Neural cell (in vitro differentiated cells): ENCODE measurements around the gene TNKS1BP1. TPM values are rescaled to one million over a fixed set of nuclear protein-coding genes. Genes with fewer than 3 reads are reported as not detected.

ENCODE experiments used
- H2AFZ ChIP-seq: fragments of 200-600, 300-800 bp; sonication (generic), shearing (Covaris generic); 2 replicates; pipeline ENCODE4 v1.6.0; 2014; ENCODE audit warnings: low read depth, mild to moderate bottlenecking, antibody characterized with exemption, low read length, moderate library complexity
- H3F3A ChIP-seq: fragments of 200-600 bp; shearing (Covaris generic); 2 replicates; pipeline ENCODE4 v1.6.1; 2016; ENCODE audit warnings: mild to moderate bottlenecking, moderate library complexity, mixed read lengths, antibody characterized with exemption, low read length; ENCODE audit not compliant: insufficient read depth, poor library complexity, severe bottlenecking
- H3K27ac ChIP-seq: fragments of 200-600, 300-800 bp; sonication (generic), shearing (Covaris generic); 2 replicates; pipeline ENCODE4 v1.5.1; 2014; ENCODE audit warnings: mild to moderate bottlenecking, low read length, moderate library complexity
- H3K27me3 ChIP-seq: fragments of 300-800, 200-600 bp; sonication (generic), shearing (Covaris generic); 2 replicates; pipeline ENCODE4 v1.6.0; 2014; ENCODE audit warnings: mild to moderate bottlenecking, low read depth, low read length, moderate library complexity; ENCODE audit not compliant: insufficient read depth
- H3K36me3 ChIP-seq: fragments of 300-800, 200-600 bp; sonication (generic), shearing (Covaris generic); 2 replicates; pipeline ENCODE4 v1.5.1; 2014; ENCODE audit warnings: mild to moderate bottlenecking, antibody characterized with exemption, low read length, moderate library complexity; ENCODE audit not compliant: insufficient read depth
- H3K4me2 ChIP-seq: fragments of 300-800, 200-600 bp; sonication (generic), shearing (Covaris generic); 2 replicates; pipeline ENCODE4 v1.6.0; 2014; ENCODE audit warnings: mild to moderate bottlenecking, low read length
- H3K4me3 ChIP-seq: fragments of 300-800, 200-600 bp; sonication (generic), shearing (Covaris generic); 2 replicates; pipeline ENCODE4 v1.5.1; 2014; ENCODE audit warnings: mild to moderate bottlenecking, low read length, moderate library complexity
- H3K79me2 ChIP-seq: fragments of 200-600 bp; shearing (Covaris generic); replicated peaks from 2 replicates; pipeline ENCODE4 v1.6.0; 2014; ENCODE audit warnings: mild to moderate bottlenecking, low read length, moderate library complexity; ENCODE audit not compliant: insufficient read depth
- H3K9ac ChIP-seq: fragments of 300-800, 200-600 bp; sonication (generic), shearing (Covaris generic); 2 replicates; pipeline ENCODE4 v1.6.1; 2016; ENCODE audit warnings: mild to moderate bottlenecking, low read length, mixed read lengths
- H3K9me2 ChIP-seq: fragments of 200-600 bp; shearing (Covaris generic); 2 replicates; pipeline ENCODE4 v1.6.1; 2016; ENCODE audit warnings: mild to moderate bottlenecking, low read length, mixed read lengths; ENCODE audit not compliant: insufficient read depth
- H3K9me3 ChIP-seq: fragments of 200-600, 300-800 bp; sonication (generic), shearing (Covaris generic); 2 replicates; pipeline ENCODE4 v1.6.1; 2016; ENCODE audit warnings: mild to moderate bottlenecking, mixed run types, low read length, moderate library complexity, mixed read lengths
- H4K20me1 ChIP-seq: fragments of 200-600 bp; shearing (Covaris generic); 2 replicates; pipeline ENCODE4 v1.6.1; 2016; ENCODE audit warnings: mild to moderate bottlenecking, mixed run types; ENCODE audit not compliant: insufficient read depth
- CTCF ChIP-seq: fragments of 450-650 bp; IDR thresholded peaks from 2 replicates; pipeline ENCODE4 v1.5.1; 2014; ENCODE audit warnings: antibody characterized with exemption, mild to moderate bottlenecking, moderate library complexity; ENCODE audit not compliant: poor library complexity, severe bottlenecking
- EP300 ChIP-seq: fragments of 450-650 bp; conservative IDR thresholded peaks from 2 replicates; pipeline ENCODE4 v1.6.1; 2014; ENCODE audit warnings: antibody characterized with exemption, mild to moderate bottlenecking, moderate library complexity; ENCODE audit not compliant: poor library complexity, severe bottlenecking
- EZH2 ChIP-seq: fragments of 200-600, 300-800 bp; shearing (Covaris generic), sonication (generic); IDR thresholded peaks from 2 replicates; pipeline ENCODE4 v1.6.1; 2014; ENCODE audit warnings: antibody characterized with exemption, low read length, borderline replicate concordance, mild to moderate bottlenecking; ENCODE audit not compliant: insufficient read depth, poor library complexity, severe bottlenecking
- MXI1 ChIP-seq: fragments of 450-650 bp; conservative IDR thresholded peaks from 2 replicates; pipeline ENCODE4 v1.6.1; 2014; ENCODE audit warnings: antibody characterized with exemption, mild to moderate bottlenecking; ENCODE audit not compliant: poor library complexity, severe bottlenecking
- POLR2AphosphoS5 ChIP-seq: IDR thresholded peaks from 2 replicates; pipeline ENCODE4 v1.6.1; 2012
- RAD21 ChIP-seq: fragments of 450-650 bp; conservative IDR thresholded peaks from 2 replicates; pipeline ENCODE4 v1.6.1; 2014; ENCODE audit warnings: antibody characterized with exemption, mild to moderate bottlenecking, moderate library complexity
- REST ChIP-seq: IDR thresholded peaks from 2 replicates; pipeline ENCODE4 v1.6.1; 2012; ENCODE audit warnings: borderline replicate concordance
- SMC3 ChIP-seq: fragments of 450-650 bp; conservative IDR thresholded peaks from 2 replicates; pipeline ENCODE4 v1.6.1; 2014; ENCODE audit warnings: antibody characterized with exemption, mild to moderate bottlenecking, moderate library complexity; ENCODE audit not compliant: poor library complexity
- TAF1 ChIP-seq: IDR thresholded peaks from 2 replicates; pipeline ENCODE4 v1.6.1; 2012; ENCODE audit warnings: low read depth
- polyA plus RNA-seq: library from polyadenylated mRNA; depleted of rRNA; stranded (reverse); fragments of >200 nt; gene quantifications from 2 replicates; pipeline ENCODE4 v1.2.3, GENCODE V29; 2014

TNKS1BP1 gene
- polyA plus RNA-seq, 1 donor from 2014 or later: 8.9 TPM

- TF ChIP-seq MXI1 (no peak), REST (no peak), EP300 (no peak), SMC3 (no peak), TAF1 (no peak), RAD21 (no peak), POLR2AphosphoS5 (no peak), EZH2 (no peak), CTCF (no peak)
- no peaks in the 10 kb centered on the region for H4K20me1 ChIP-seq
- no peaks in the 10 kb centered on the region for H3F3A ChIP-seq
- H3K79me2 ChIP-seq: no peaks in the 10 kb centered on the region
- no peaks in the 10 kb centered on the region for H3K27me3 ChIP-seq
- no peak overlapping the region for H3K9ac ChIP-seq
- no peaks in the 10 kb centered on the region for H3K36me3 ChIP-seq
- no peaks in the 10 kb centered on the region for H3K9me3 ChIP-seq
- H3K9me2 ChIP-seq: no peaks in the 10 kb centered on the region
- no peak overlapping the region for H2AFZ ChIP-seq
- no peak overlapping the region for H3K27ac ChIP-seq
- H3K4me2 ChIP-seq: no peak overlapping the region
- H3K4me3 ChIP-seq: no peak overlapping the region
These were observed 34.2 kb upstream of the TNKS1BP1 start for GRCh38 chr11:57358991-57359390.

- no peak overlapping the region for H2AFZ ChIP-seq
These were observed 33.8 kb upstream of the TNKS1BP1 start for GRCh38 chr11:57358543-57358961.

GRCh38 chr11:57357856-57358255, 33.1 kb upstream of the TNKS1BP1 start:
- no peak for TF ChIP-seq CTCF
- TF ChIP-seq EZH2: no peak
- no peak for TF ChIP-seq REST
- no peak for TF ChIP-seq MXI1
- no peak for TF ChIP-seq TAF1
- TF ChIP-seq RAD21: no peak
- no peak for TF ChIP-seq EP300
- Histone ChIP-seq H3K27me3 (no peaks in the 10 kb centered on the region), H3K36me3 (no peaks in the 10 kb centered on the region), H3F3A (no peaks in the 10 kb centered on the region), H3K27ac (no peak overlapping the region), H4K20me1 (no peaks in the 10 kb centered on the region), H3K79me2 (no peaks in the 10 kb centered on the region), H3K9me2 (no peaks in the 10 kb centered on the region), H3K4me3 (no peak overlapping the region), H2AFZ (no peak overlapping the region), H3K4me2 (no peak overlapping the region), H3K9ac (no peak overlapping the region), H3K9me3 (no peaks in the 10 kb centered on the region)

More at GRCh38 chr11:57358543-57358961, 33.8 kb upstream of the TNKS1BP1 start:
- H3K27me3 ChIP-seq: no peaks in the 10 kb centered on the region
- H3K4me2 ChIP-seq: no peak overlapping the region
- H3F3A ChIP-seq: no peaks in the 10 kb centered on the region
- no peak overlapping the region for H3K27ac ChIP-seq
- H3K9ac ChIP-seq: no peak overlapping the region
- H3K9me2 ChIP-seq: no peaks in the 10 kb centered on the region
- H4K20me1 ChIP-seq: no peaks in the 10 kb centered on the region
- H3K4me3 ChIP-seq: no peak overlapping the region
- no peaks in the 10 kb centered on the region for H3K79me2 ChIP-seq
- TF ChIP-seq RAD21 (no peak), MXI1 (no peak), SMC3 (no peak)
- no peaks in the 10 kb centered on the region for H3K36me3 ChIP-seq
- H3K9me3 ChIP-seq: no peaks in the 10 kb centered on the region
